C4-2B (cell line): ENCODE measurements around the gene PLD2.
"Not testable (repeated sequence)": the region's sequence is repeated elsewhere in the genome, so short reads cannot be mapped to it uniquely, and the experiment has no call there.

Source experiments
- H3K27ac ChIP-seq: fragments of 450-650 bp; 2 replicates; pipeline ENCODE4 v1.5.1; 2017
- ZFX ChIP-seq: fragments of 450-650 bp; IDR thresholded peaks from 2 replicates; pipeline ENCODE4 v1.6.1; 2017
- TF ChIP-seq, protein P1 (sequence below): fragments of 450-650 bp; conservative IDR thresholded peaks from 2 replicates; pipeline ENCODE4 v1.5.1; 2017; ENCODE audit warnings: mild to moderate bottlenecking

PLD2 gene

DNA sequence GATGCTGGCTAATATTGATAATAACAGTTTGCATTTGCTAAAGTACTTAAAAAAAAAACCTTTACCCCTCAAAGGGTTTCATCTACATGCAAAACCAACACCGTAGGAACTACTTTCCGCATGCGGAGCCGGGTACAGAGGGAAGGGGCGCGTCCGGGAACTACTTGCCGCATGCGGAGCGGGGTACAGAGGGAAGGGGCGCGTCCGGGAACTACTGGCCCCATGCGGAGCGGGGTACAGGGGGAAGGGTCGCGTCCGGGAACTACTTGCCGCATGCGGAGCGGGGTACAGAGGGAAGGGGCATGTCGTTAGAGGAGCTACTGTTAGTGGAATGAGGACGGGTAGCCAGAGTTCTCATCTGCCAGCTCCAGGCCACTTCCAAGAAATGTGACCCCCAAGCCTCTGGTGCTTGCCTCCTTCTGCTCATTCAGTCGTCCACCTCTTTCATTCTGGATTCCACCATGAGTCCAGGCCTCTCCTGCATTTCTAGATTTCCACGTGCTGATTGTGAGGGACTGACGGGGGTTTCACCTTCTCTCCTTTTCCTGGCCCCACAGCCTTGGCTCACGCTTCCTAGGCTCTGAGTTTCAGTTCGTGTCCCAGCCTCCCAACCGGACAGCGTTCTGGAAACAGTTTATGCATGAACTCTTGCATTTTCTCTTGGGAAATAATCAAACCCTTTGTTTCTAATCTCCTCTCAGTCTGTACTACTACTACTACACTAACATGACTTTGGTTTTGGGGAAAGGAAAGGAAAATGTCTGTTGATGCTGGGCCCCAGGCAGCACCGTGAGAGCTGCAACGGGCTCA lies 53.1 kb downstream of the PLD2 start:
- no peak overlapping the region for H3K27ac ChIP-seq
- TF ChIP-seq, protein P1, sequence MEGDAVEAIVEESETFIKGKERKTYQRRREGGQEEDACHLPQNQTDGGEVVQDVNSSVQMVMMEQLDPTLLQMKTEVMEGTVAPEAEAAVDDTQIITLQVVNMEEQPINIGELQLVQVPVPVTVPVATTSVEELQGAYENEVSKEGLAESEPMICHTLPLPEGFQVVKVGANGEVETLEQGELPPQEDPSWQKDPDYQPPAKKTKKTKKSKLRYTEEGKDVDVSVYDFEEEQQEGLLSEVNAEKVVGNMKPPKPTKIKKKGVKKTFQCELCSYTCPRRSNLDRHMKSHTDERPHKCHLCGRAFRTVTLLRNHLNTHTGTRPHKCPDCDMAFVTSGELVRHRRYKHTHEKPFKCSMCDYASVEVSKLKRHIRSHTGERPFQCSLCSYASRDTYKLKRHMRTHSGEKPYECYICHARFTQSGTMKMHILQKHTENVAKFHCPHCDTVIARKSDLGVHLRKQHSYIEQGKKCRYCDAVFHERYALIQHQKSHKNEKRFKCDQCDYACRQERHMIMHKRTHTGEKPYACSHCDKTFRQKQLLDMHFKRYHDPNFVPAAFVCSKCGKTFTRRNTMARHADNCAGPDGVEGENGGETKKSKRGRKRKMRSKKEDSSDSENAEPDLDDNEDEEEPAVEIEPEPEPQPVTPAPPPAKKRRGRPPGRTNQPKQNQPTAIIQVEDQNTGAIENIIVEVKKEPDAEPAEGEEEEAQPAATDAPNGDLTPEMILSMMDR, result no peak
- no peak for TF ChIP-seq ZFX

DNA sequence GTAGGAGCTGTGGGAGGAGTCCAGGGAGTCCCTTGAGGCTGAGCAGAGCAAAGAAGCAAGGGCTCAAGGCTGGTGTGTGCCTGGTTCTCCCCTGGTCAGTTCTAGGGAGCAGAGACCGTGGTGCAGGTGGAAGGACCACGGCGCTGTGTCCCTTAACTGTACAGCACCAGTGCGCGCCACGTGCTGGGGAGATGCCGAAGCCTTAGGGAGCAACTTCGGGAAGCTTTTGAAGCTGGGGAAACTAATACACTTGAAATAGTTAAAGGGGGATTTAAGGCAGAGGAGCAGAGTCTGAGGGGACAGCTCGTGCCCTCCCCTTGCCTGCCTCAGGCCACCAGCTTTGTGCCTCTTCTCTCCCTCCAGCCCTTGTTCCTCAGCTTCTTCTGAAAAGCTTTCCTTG lies 53.7 kb downstream of the PLD2 start:
- H3K27ac ChIP-seq, result no peak overlapping the region
- TF ChIP-seq, protein P1, result no peak
- TF ChIP-seq ZFX, result no peak

DNA sequence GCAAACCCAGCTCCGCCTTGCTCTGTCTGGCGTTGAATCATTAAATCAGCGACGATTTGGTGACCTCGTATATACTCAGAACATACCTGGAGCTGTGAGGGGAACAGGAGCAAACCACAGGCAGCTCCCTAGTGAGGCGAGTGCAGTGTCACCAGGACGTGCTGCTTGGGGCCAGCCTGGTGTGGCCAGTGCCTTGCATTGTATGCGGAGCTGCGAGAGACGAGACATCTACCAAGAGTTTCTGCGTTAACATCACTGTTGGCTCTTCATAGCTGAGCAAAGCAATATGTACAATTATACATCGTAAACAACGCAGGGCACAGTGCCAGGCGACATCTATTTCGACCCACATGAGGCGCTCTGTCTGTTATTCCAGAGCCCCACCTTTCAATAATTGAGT lies 54.1 kb downstream of the PLD2 start:
- no peak for TF ChIP-seq ZFX
- TF ChIP-seq, protein P1, result no peak
- no peak overlapping the region for H3K27ac ChIP-seq

GRCh38 chr17:4862720-4863119 lies 55.8 kb downstream of the PLD2 start:
- no peak overlapping the region for H3K27ac ChIP-seq
- TF ChIP-seq, protein P1, result no peak
- TF ChIP-seq ZFX, result no peak

GRCh38 chr17:4863321-4863720 lies 56.4 kb downstream of the PLD2 start:
- H3K27ac ChIP-seq, result no peak overlapping the region
- TF ChIP-seq, protein P1, result no peak
- no peak for TF ChIP-seq ZFX

DNA sequence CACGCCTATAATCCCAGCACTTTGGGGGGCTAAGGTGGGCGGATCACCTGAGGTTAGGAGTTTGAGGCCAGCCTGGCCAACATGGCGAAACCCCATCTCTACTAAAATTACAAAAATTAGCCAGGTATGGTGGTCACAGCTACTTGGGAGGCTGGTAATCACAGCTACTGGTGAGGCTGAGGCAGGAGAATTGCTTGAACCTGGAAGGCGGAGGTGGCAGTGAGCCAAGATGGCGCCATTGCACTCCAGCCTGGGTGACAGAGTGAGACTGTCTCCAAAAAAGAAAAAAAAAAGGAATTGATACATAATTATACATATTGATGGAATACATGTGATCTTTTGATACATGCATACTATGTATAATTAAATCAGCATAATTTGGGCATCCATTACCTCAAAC lies 60.6 kb downstream of the PLD2 start:
- not testable (repeated sequence) for H3K27ac ChIP-seq

DNA sequence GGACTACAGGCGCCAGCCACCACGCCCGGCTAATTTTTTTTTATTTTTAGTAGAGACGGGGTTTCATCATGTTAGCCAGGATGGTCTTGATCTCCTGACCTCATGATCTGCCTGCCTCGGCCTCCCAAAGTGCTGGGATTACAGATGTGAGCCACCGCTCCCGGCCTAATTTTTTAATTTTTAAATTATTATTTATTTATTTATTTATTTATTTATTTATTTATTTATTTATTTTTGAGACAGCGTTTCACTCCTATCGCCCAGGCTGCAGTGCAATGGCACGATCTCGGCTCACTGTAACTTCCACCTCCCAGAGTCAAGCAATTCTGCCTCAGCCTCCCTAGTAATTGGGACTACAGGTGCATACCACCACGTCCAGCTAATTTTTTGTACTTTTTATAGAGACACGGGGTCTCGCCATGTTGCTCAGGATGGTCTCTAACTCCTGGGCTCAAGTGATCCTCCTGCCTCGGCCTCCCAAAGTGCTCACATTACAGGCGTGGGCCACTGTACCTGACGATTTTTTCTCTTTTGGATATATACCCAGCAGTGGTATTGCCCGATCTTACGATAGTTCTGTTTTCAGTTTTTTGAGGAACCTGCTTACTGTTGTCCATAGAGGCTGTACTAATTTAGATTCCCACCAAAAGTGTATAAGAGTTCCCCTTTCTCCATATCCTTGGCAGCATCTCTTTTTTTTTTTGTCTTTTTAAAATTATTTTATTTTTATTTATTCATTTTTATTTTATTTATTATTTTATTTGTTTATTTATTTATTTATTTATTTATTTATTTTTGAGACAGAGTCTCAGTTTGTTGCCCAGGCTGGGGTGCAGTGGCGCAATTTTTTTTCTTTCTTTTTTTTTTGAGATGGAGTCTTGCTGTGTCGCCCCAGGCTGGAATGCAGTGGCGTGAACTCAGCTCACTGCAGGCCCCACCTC lies 62.4 kb downstream of the PLD2 start:
- H3K27ac ChIP-seq, result not testable (repeated sequence)

DNA sequence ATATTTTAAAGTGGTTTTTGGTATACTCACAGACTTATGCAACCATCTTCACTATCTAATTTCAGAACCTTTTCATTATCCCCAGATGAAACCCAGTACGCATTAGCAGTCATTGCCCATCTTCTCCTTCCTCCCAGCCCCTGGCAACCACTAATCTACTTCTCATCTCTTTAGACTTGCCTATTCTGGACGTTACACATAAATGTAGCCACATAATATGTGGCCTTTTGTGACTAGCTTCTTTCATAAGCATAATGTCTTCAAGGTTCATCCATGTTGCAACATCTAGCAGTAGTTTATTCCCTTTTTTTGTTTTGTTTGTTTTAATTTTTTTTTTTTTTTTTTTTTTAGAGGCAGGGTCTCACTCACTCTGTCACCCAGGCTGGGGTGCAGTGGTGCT lies 63.9 kb downstream of the PLD2 start:
- H3K27ac ChIP-seq, result no peak overlapping the region
- TF ChIP-seq, protein P1, result no peak
- TF ChIP-seq ZFX, result no peak
